Bronchial epithelial cell (primary cell): ENCODE measurements around the gene SLC4A5. TPM values are rescaled to one million over a fixed set of nuclear protein-coding genes. Genes with fewer than 3 reads are reported as not detected.
"Not testable (repeated sequence)": the region's sequence is repeated elsewhere in the genome, so short reads cannot be mapped to it uniquely, and the experiment has no call there.

Experiments used
- DNase-seq: peaks from one replicate; pipeline ENCODE4 v3.0.0-alpha.2; 2010; ENCODE audit warnings: low read depth
- FAIRE-seq: peaks from 2 replicates; lab custom pipeline; 2011; peaks lifted over from hg19 to GRCh38; lab: Jason Lieb, UNC
- H3K27me3 ChIP-seq: 2 replicates; pipeline ENCODE4 v1.5.1; 2011; ENCODE audit warnings: low read length; ENCODE audit not compliant: control insufficient read depth, insufficient read depth
- H3K36me3 ChIP-seq: 2 replicates; pipeline ENCODE4 v1.5.1; 2011; ENCODE audit warnings: low read length; ENCODE audit not compliant: control insufficient read depth, insufficient read depth
- H3K4me3 ChIP-seq: 2 replicates; pipeline ENCODE4 v1.5.1; 2011; ENCODE audit warnings: mild to moderate bottlenecking, low read depth, low read length, control low read depth
- CTCF ChIP-seq: IDR thresholded peaks from 2 replicates; pipeline ENCODE4 v1.5.1; 2011; ENCODE audit warnings: mild to moderate bottlenecking, moderate library complexity, low read length, control low read depth, inconsistent platforms; ENCODE audit not compliant: insufficient read depth, severe bottlenecking
- total RNA-seq: library from RNA; depleted of rRNA; stranded (reverse); fragments of >200 nt; gene quantifications from 2 replicates; pipeline ENCODE4 v1.2.1, GENCODE V29; 2014

The SLC4A5 gene
- total RNA-seq, 1 donor from 2014 or later, result under 0.01 TPM

- FAIRE-seq, result no peak
- Histone ChIP-seq H3K36me3 (peaks cover 4% of the 10 kb centered on the region), H3K27me3 (no peaks in the 10 kb centered on the region), H3K4me3 (no peak overlapping the region)
- DNase-seq, result no peak
- no peak for TF ChIP-seq CTCF
These were observed 120.9 kb downstream of the SLC4A5 start for GRCh38 chr2:74222300-74222650.

GRCh38 chr2:74221604-74222299, 121.5 kb downstream of the SLC4A5 start:
- no peaks in the 10 kb centered on the region for H3K27me3 ChIP-seq
- no peak for DNase-seq
- FAIRE-seq, result no peak
- no peak overlapping the region for H3K4me3 ChIP-seq
- no peak for TF ChIP-seq CTCF
- H3K36me3 ChIP-seq, result peaks cover 6% of the 10 kb centered on the region

GRCh38 chr2:74221091-74221490, 122.1 kb downstream of the SLC4A5 start:
- H3K36me3 ChIP-seq, result peaks cover 8% of the 10 kb centered on the region
- FAIRE-seq, result no peak

GRCh38 chr2:74219846-74220486, 123.2 kb downstream of the SLC4A5 start:
- no peak for TF ChIP-seq CTCF
- no peak for DNase-seq
- Histone ChIP-seq H3K27me3 (no peaks in the 10 kb centered on the region), H3K36me3 (peaks cover 13% of the 10 kb centered on the region), H3K4me3 (no peak overlapping the region)
- FAIRE-seq, result no peak

More at GRCh38 chr2:74221091-74221490, 122.1 kb downstream of the SLC4A5 start:
- DNase-seq, result no peak
- Histone ChIP-seq H3K4me3 (no peak overlapping the region), H3K27me3 (no peaks in the 10 kb centered on the region)
- no peak for TF ChIP-seq CTCF

- DNase-seq (no peak), FAIRE-seq (no peak)
- H3K27me3 ChIP-seq, result no peaks in the 10 kb centered on the region
- H3K4me3 ChIP-seq, result no peak overlapping the region
- TF ChIP-seq CTCF, result no peak
- peaks cover 23% of the 10 kb centered on the region for H3K36me3 ChIP-seq
These were observed 126.6 kb downstream of the SLC4A5 start for GRCh38 chr2:74216642-74217041.

- not testable (repeated sequence) for H3K4me3 ChIP-seq, H3K27me3 ChIP-seq, FAIRE-seq, DNase-seq
- peaks cover 27% of the 10 kb centered on the region for H3K36me3 ChIP-seq
These were observed 127.4 kb downstream of the SLC4A5 start for GRCh38 chr2:74215771-74216170.
